ENCODE data around the gene PXDN.

PXDN gene

GRCh38 chr2:1590596-1591460 lies 153.5 kb downstream of the PXDN start:
- no peak for DNase-seq

DNA sequence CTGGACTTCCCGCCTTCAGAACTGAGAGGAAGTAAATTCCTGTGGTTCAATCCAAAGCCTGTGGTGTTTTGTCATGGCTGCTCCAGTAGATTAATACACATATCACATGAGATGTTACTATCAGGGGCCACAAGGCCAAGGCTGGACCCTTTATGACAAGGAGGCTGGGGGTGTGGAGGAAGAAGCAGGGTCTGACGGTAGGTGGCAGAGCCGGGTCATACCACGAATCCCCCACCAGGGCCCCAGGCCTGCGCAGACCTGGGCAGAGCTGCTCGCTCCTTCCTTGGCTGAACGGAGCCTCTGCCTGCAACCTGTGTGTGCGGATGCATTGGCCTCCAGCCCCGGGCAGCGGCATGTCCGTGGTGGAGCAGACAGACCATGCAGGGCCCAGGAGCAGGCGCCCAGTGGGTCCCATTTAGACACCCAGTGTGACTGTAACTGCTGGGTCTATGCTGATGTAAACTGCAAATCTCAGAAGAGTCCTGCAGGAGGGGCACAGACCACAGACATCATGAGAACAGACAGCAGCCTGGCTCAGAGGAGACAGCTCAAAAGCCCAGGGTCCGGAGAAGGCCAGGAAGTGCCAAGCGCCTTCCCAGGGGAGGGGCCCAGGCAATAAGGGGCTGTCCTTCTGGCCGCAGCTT lies 155.2 kb downstream of the PXDN start:
- no peak for DNase-seq

DNA sequence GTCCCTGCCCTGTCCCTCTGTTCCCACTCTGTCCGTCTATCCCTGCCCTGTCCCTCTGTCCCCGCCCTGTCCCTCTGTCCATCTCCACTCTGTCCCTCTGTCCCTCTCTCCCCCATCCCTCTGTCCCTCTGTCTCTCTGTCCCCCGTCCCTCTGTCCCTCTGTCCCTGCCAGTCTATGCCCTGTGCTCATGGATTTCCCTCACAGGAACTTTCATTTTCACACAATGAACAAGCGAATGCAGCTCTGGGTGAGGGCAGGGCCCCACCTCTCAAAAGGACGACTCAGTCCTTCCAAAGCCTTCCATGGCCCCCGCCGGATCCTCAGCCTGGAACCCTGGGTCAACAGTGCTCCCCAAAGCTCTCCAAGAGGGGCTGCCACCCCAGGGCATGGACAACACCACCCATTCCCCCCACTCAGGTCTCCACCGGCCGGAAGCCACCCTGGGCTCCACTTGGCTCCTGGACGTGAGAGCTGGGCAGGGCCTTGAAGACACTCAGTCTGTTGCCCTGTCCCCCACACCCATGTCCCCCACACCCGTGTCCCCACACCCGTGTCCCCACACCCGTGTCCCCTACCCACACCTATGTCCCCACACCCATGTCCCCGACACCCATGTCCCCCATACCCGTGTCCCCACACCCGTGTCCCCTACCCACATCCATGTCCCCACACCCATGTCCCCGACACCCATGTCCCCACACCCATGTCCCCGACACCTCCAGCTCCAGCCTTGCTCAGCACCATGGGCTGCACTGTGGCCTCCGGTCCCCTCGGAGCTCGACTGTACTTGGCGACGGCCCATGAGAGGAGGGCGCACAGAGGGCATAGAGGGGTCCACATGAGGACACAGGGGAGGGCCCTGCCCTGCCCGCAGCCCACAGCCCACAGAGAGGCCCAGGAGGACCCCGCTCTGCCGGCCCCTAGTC lies 156.0 kb downstream of the PXDN start:
- no peak for DNase-seq

DNA sequence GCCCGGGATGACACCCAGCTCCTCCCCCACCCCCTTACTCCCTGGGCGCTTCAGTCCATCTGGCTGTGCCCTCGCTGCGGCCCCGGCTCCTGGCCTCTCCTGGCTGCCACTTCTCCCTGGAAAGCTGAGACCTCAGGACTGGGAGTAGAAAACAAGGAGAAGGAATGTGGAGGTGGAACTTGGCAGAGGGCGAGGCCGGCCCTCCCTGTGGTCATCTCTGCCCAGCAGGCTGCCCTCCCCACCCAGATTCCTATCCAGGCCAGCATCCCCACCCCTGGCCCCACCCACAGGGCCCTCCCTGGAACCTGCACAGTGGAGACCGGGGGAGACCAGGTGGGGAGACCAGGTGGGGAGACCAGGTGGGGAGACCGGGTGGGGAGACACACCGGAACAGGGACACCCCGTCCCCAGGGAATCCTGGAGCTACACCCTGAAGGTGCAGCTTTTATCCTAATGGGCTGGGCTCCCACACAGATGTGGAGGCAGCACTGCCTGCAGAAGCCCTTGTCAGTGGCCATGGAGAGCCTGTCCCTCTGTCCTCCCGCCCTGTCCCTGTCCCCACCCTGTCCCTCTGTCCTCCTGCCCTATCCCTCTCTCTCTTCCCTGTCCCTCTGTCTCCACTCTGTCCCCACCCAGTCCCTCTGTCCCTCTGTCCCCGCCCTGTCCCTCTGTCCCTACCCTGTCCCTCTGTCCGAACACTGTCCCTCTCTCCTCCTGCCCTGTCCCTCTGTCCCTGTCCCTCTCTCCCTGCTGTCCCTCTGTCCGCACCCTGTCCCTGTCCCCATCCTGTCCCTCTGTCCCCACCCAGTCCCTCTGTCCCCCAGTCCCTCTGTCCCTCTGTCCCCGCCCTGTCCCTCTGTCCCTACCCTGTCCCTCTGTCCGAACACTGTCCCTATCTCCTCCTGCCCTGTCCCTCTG lies 157.1 kb downstream of the PXDN start:
- no peak for DNase-seq

DNA sequence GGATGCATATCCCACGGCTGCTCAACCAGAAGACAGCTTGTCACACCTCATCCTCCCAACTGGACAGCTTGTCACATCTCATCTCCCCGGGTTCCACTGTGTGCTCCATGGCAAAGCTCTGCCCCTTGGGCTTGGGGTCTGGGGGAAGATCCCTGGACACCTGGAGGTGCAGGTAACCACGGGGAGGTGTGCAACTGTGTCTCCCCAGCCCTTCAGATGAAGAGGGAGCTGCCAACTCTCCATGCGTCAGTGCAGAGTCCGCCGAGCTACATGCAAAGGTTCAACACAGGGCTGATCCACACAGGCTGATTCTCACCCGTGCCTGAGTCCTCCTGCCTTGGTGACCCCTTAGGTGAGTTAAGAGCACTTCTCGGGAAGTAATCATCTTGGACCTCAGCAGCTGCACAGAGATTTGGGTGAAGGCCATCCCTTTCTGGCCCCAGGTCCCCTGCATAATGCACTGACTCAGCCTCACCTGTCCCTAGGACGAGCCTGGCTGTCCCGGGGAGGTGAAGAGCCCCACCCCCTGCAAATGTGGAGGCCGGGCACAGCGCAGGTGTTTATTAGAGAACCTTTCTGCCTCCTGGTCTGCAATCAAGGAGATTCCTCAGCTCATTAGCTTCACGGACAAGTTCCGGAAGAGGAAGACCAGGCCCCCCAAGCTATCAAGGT lies 157.9 kb downstream of the PXDN start:
- DNase-seq: no peak

GRCh38 chr2:1585635-1586034 lies 158.7 kb downstream of the PXDN start:
- DNase-seq: no peak

DNA sequence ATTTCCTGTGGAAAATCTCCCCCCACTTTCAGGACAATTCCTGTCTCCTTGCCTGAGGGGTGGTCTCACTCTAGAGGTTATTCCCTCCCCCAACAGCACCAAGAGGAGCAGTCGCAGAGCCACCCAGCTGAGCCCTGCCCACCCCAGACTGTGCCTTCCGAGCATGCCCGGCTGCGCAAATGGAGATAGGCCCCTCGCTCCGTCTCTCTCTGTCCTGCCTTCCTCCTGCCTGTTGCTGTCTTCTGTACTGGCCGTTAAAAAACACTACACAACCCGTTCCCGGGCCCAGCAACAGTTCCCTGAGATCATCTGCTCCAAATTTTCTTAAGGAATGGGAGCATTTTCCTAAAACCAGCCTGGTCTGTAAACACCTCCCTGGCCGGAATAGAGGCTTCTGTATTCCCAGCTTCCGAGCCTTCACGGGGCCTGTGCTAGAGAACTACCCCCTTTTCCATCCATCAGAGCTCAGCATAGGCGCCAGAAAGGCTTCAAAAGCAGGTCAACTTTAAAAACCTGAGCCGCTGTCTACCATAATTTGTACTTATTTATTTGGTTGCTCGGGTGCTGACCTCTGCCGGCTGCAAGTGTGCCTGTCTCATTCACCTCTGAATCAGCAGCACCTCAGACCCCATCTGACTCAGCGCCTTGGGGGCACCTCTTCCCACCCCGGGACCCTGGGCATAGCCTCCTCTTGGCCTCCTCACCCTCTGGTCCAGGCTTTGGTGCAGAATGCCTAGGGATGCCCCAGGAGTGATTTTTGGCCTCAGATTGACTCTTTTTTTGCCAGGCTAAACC lies 159.4 kb downstream of the PXDN start:
- no peak for DNase-seq

- no peak for DNase-seq
Observed at GRCh38 chr2:1584051-1584531, 160.2 kb downstream of the PXDN start.

GRCh38 chr2:1582891-1583341 lies 161.4 kb downstream of the PXDN start:
- DNase-seq: no peak

DNA sequence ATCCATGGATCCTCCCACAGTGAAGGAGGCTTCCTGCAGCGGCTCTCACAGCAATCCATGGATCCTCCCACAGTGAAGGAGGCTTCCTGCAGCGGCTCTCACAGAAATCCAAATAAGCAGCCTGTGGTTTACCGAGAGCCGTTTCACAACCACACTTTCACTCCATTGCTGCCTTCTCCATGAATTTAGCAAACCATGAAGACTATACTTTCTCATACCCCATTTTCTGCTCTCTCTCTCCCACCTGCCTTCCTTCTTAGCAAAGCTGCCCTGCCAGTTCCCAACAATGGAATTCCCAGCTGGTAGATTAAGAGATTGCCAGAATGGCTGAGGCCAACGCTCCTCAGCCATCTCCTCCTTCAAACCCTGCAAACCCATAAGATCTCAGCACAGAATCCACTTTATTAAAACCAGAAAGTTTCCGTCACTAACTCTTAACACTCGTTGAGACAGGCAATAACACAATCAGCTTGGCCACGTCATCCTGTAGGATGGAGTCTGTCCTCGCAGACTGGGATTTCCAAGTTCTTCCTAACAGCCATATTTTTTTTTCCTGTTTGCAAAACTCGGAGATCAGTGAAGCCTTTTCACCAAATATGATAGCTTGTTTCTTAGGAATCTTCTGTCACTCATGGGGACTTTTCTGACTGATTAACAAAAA lies 162.2 kb downstream of the PXDN start:
- DNase-seq: no peak
